H7 (cell line): ENCODE results near the gene MON2. TPM values are rescaled to one million over a fixed set of nuclear protein-coding genes. Genes with fewer than 3 reads are reported as not detected.

Experiments
- total RNA-seq: library from RNA; depleted of rRNA; stranded (reverse); fragments of >200 nt; shearing (Covaris generic); gene quantifications from 2 replicates; pipeline ENCODE4 v1.2.3, GENCODE V29; 2014; rRNA removed

The MON2 gene
- total RNA-seq, 1 experiment from 2014 or later: 14.4 TPM

Other genes with a start within 250 kb of the MON2 start
- gene USP15, start 206.4 kb upstream of the MON2 start, total RNA-seq: 16.9 and 21.9 TPM in 2 replicates